GM12878 (cell line): Measurements from ENCODE around the gene RUBCNL. TPM values are rescaled to one million over a fixed set of nuclear protein-coding genes. Genes with fewer than 3 reads are reported as not detected.

Source experiments
- ATAC-seq: fragments of 200-7000 bp; cut with Tn5 transposase; 3 replicates; pipeline ENCODE4 v1.9.1; 2020; ENCODE audit warnings: mild to moderate bottlenecking, moderate library complexity
- BruUV-seq: library from RNA; stranded (reverse); fragments of 400-500 nt; replicated peaks from 2 replicates; lab custom pipeline; 2021; lab: Mats Ljungman, UMichigan
- CTCF ChIA-PET: fragments of 300-600 bp; sonication (Branson Sonifier 250); formaldehyde crosslinking; extraction: SDS; loops from one replicate; lab custom pipeline; 2021; ENCODE audit warnings: inconsistent platforms; lab: Yijun Ruan, JAX
- POLR2A ChIA-PET: fragments of 350-600 bp; formaldehyde crosslinking; extraction: SDS; loops from one replicate; lab custom pipeline; 2021; ENCODE audit warnings: inconsistent platforms; lab: Charles Lee
- RAD21 ChIA-PET: fragments of 300-600 bp; sonication (Branson Sonifier 250); formaldehyde crosslinking; loops from one replicate; lab custom pipeline; 2023; ENCODE audit warnings: antibody characterized with exemption; ENCODE audit not compliant: unreplicated experiment; lab: Charles Lee
- SMC1A ChIA-PET: fragments of 300-600 bp; sonication (Branson Sonifier 250); formaldehyde crosslinking; loops from one replicate; lab custom pipeline; 2023; ENCODE audit not compliant: unreplicated experiment, uncharacterized antibody; lab: Charles Lee
- DNase-seq: peaks from one replicate; pipeline ENCODE4 v3.0.0-alpha.2; 2011; ENCODE audit warnings: low read depth, low spot score
- FAIRE-seq: peaks from 3 replicates; lab custom pipeline; 2011; peaks lifted over from hg19 to GRCh38; lab: Jason Lieb, UNC
- H2AFZ ChIP-seq: 2 replicates; pipeline ENCODE4 v1.6.0; 2011; ENCODE audit warnings: low read depth, low read length, control low read depth; ENCODE audit not compliant: control insufficient read depth
- H3K27ac ChIP-seq: 2 replicates; pipeline ENCODE4 v1.5.1; 2011; ENCODE audit warnings: control low read depth; ENCODE audit not compliant: control insufficient read depth, insufficient read depth
- H3K27me3 ChIP-seq, 2 experiments: replicated peaks in 1 of 2; 2 replicates each; pipeline versions ENCODE4 v1.6.0 to v1.6.1; 2011; ENCODE audit warnings: low read length in 1 of 2; ENCODE audit not compliant: control insufficient read depth in 2 of 2, insufficient read depth in 2 of 2
- H3K36me3 ChIP-seq, 2 experiments: 2 replicates each; pipeline ENCODE4 v1.5.1; 2011; ENCODE audit warnings: low read length in 1 of 2; ENCODE audit not compliant: control insufficient read depth in 2 of 2, insufficient read depth in 2 of 2
- H3K4me1 ChIP-seq: 2 replicates; pipeline ENCODE4 v1.6.1; 2011; ENCODE audit warnings: mild to moderate bottlenecking, low read length, moderate library complexity, mixed read lengths; ENCODE audit not compliant: control insufficient read depth, insufficient read depth
- H3K4me2 ChIP-seq: 2 replicates; pipeline ENCODE4 v1.6.0; 2011; ENCODE audit warnings: control low read depth; ENCODE audit not compliant: control insufficient read depth, insufficient read depth
- H3K4me3 ChIP-seq: fragments of 200-600 bp; sonication (generic); 2 replicates; pipeline ENCODE4 v1.5.1; 2016
- H3K79me2 ChIP-seq: 2 replicates; pipeline ENCODE4 v1.6.0; 2011; ENCODE audit warnings: low read length; ENCODE audit not compliant: control insufficient read depth, insufficient read depth
- H3K9ac ChIP-seq: 2 replicates; pipeline ENCODE4 v1.8.0; 2011; ENCODE audit warnings: low read length, control low read depth, mixed read lengths; ENCODE audit not compliant: control insufficient read depth, insufficient read depth
- H3K9me3 ChIP-seq: replicated peaks from 3 replicates; pipeline ENCODE4 v1.5.1; 2011; ENCODE audit warnings: mild to moderate bottlenecking, low read length; ENCODE audit not compliant: control insufficient read depth, insufficient read depth
- H4K20me1 ChIP-seq: 2 replicates; pipeline ENCODE4 v1.6.0; 2011; ENCODE audit not compliant: control insufficient read depth, insufficient read depth
- CEBPZ ChIP-seq: fragments of 150-350 bp; IDR thresholded peaks from 2 replicates; pipeline ENCODE4 v1.6.1; 2016; ENCODE audit warnings: low read depth, low read length
- CHD2 ChIP-seq: IDR thresholded peaks from 2 replicates; pipeline ENCODE4 v1.6.1; 2011; ENCODE audit warnings: low read depth, low read length, improper control_type of control experiment, borderline replicate concordance
- CREB1 ChIP-seq: IDR thresholded peaks from 2 replicates; pipeline ENCODE4 v1.6.1; 2012; ENCODE audit warnings: low read depth, mild to moderate bottlenecking, inconsistent platforms
- FOXM1 ChIP-seq: IDR thresholded peaks from 2 replicates; pipeline ENCODE4 v1.6.1; 2012; ENCODE audit warnings: low read depth, mild to moderate bottlenecking, inconsistent platforms, low read length, moderate library complexity
- IRF3 ChIP-seq: fragments of 450-650 bp; IDR thresholded peaks from 2 replicates; pipeline ENCODE4 v1.6.1; 2014; ENCODE audit warnings: mild to moderate bottlenecking
- MTA2 ChIP-seq: fragments of 450-650 bp; IDR thresholded peaks from 2 replicates; pipeline ENCODE4 v1.6.1; 2016; ENCODE audit warnings: low read depth, mild to moderate bottlenecking, moderate library complexity
- NFIC ChIP-seq: IDR thresholded peaks from 2 replicates; pipeline ENCODE4 v1.6.1; 2012; ENCODE audit warnings: low read depth, mild to moderate bottlenecking, inconsistent platforms, low read length, moderate library complexity
- NFYB ChIP-seq: IDR thresholded peaks from 2 replicates; pipeline ENCODE4 v1.6.1; 2011; ENCODE audit warnings: low read depth, mild to moderate bottlenecking, low read length, improper control_type of control experiment, moderate library complexity; ENCODE audit not compliant: insufficient read depth
- POLR2AphosphoS5 ChIP-seq: IDR thresholded peaks from 2 replicates; pipeline ENCODE4 v1.6.1; 2011; ENCODE audit warnings: mild to moderate bottlenecking, low read length, inconsistent platforms
- PRDM15 ChIP-seq: fragments of 450-650 bp; formaldehyde crosslinking; IDR thresholded peaks from 2 replicates; pipeline ENCODE4 v1.4.0; 2020; ENCODE audit warnings: mild to moderate bottlenecking, moderate library complexity
- SIN3A ChIP-seq: IDR thresholded peaks from 2 replicates; pipeline ENCODE4 v1.6.1; 2012; ENCODE audit warnings: low read depth, low read length, improper control_type of control experiment
- STAT1 ChIP-seq: fragments of 450-650 bp; conservative IDR thresholded peaks from 2 replicates; pipeline ENCODE4 v1.6.1; 2014; ENCODE audit warnings: antibody characterized with exemption, mild to moderate bottlenecking
- WGBS: methylation state at CpG from one replicate; pipeline ENCODE4 v1.1.6; 2016; ENCODE audit warnings: low lambda C conversion rate; ENCODE audit not compliant: insufficient replicate concordance, insufficient coverage; ENCODE audit errors: missing lambda C conversion rate; 5-methylcytosine and 5-hydroxymethylcytosine counted together
- in situ Hi-C: fragments of 300-500 bp; cut with MboI; formaldehyde crosslinking; loops from 9 replicates; pipeline ENCODE4 v1.14.3; 2018; ENCODE audit warnings: mixed read lengths
- intact Hi-C: fragments of 100-400 bp; cut with micrococcal nuclease; formaldehyde crosslinking; loops from one replicate; pipeline ENCODE4 v1.14.2; 2022; ENCODE audit not compliant: unreplicated experiment
- polyA plus RNA-seq, 11 experiments: library from polyadenylated mRNA; depleted of rRNA in 4 of 11; unstranded in 6 of 11; stranded (reverse) in 5 of 11; fragments of >200 nt; fragmentation: Nextera tagmentation in 4 of 11; fragmentation: Illumina TruSeq in 1 of 11; extraction: Ambion mirVana in 4 of 11; extraction: Trizol in 1 of 11; gene quantifications; 1 replicate in 1 of 11; 2 replicates in 10 of 11; pipeline versions ENCODE4 v1.2.1 to v1.2.3, GENCODE V29; 2011 to 2016; ENCODE audit warnings: inconsistent platforms in 2 of 11, missing spikeins in 2 of 11, low read depth in 1 of 11
- total RNA-seq, 4 experiments: library from RNA; depleted of rRNA in 3 of 4; stranded (reverse); fragments of >200 nt in 3 of 4; fragmentation: Illumina TruSeq in 1 of 4; extraction: Trizol in 1 of 4; gene quantifications; 2 replicates each; pipeline versions ENCODE4 v1.2.1 to v1.2.3, GENCODE V29; 2013 to 2021
- TF ChIP-seq, protein P1 (sequence below), 3 experiments: IDR thresholded peaks in 2 of 3; conservative IDR thresholded peaks in 1 of 3; 2 replicates each; pipeline ENCODE4 v1.5.1; 2011; ENCODE audit warnings: low read depth in 3 of 3, low read length in 3 of 3, mild to moderate bottlenecking in 3 of 3, control low read depth in 2 of 3, moderate library complexity in 2 of 3, inconsistent platforms in 1 of 3, mixed read lengths in 1 of 3; ENCODE audit not compliant: control insufficient read depth in 2 of 3, insufficient read depth in 1 of 3; ENCODE audit errors: extremely low read depth in 1 of 3

The RUBCNL gene
- total and polyA plus RNA-seq, 10 of the 15 experiments (the other 5 are each of a cell fraction or from before 2014, with no cell fraction given): 0.71 to 51.9 (median 38.2) TPM

DNA sequence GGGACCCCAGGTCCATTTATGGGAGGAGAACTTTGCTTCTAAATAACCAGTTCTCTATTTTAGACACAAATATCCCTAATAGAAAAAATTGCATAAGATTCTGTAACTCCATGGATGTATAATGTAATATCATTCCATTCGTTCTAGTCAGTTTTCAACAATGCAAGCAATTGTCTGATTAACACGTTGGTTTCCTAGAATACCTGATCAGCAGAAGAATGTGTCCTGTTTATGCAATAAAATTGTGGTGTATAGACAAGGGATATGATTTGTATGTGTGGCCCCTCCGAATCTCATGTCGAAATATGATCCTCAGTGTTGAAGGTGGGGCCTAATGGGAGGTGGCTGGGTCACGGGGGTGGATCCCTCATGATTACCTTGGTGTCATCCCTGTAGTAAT, 62.1 kb downstream of the RUBCNL start:
- DNase-seq (no peak), ATAC-seq (no peak), FAIRE-seq (no peak)
- H3K9me3 ChIP-seq: no peaks in the 10 kb centered on the region
- WGBS: 46% methylated on average over 5 of the region's 5 CpGs
- H3K27me3 ChIP-seq: no peaks in the 10 kb centered on the region
- H3K4me3 ChIP-seq: no peak overlapping the region
- no peaks in the 10 kb centered on the region for H3K79me2 ChIP-seq
- POLR2A ChIA-PET: no interaction called here
- H3K9ac ChIP-seq: no peak overlapping the region
- no peak overlapping the region for H3K4me2 ChIP-seq
- H2AFZ ChIP-seq: no peak overlapping the region
- RAD21 ChIA-PET: no interaction called here
- H4K20me1 ChIP-seq: no peaks in the 10 kb centered on the region
- SMC1A ChIA-PET: no interaction called here
- in situ Hi-C loops (no loop called here), intact Hi-C loops (loop anchor here (5.0 to 10.0 kb wide), 3 partner anchors 130 to 813 kb away; no protein-coding TSS in a partner anchor)
- no peaks in the 10 kb centered on the region for H3K36me3 ChIP-seq
- H3K27ac ChIP-seq: no peak overlapping the region
- H3K4me1 ChIP-seq: no peaks in the 10 kb centered on the region
- BruUV-seq: no TSS peak
- CTCF ChIA-PET: no interaction called here
- TF ChIP-seq CREB1 (no peak), PRDM15 (CRISPR knock-in tag) (no peak), MTA2 (no peak), NFYB (no peak), CEBPZ (no peak), SIN3A (no peak), FOXM1 (no peak), POLR2AphosphoS5 (no peak), CHD2 (no peak), IRF3 (no peak), NFIC (no peak), STAT1 (no peak)
- TF ChIP-seq, protein P1, sequence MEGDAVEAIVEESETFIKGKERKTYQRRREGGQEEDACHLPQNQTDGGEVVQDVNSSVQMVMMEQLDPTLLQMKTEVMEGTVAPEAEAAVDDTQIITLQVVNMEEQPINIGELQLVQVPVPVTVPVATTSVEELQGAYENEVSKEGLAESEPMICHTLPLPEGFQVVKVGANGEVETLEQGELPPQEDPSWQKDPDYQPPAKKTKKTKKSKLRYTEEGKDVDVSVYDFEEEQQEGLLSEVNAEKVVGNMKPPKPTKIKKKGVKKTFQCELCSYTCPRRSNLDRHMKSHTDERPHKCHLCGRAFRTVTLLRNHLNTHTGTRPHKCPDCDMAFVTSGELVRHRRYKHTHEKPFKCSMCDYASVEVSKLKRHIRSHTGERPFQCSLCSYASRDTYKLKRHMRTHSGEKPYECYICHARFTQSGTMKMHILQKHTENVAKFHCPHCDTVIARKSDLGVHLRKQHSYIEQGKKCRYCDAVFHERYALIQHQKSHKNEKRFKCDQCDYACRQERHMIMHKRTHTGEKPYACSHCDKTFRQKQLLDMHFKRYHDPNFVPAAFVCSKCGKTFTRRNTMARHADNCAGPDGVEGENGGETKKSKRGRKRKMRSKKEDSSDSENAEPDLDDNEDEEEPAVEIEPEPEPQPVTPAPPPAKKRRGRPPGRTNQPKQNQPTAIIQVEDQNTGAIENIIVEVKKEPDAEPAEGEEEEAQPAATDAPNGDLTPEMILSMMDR (IDR thresholded peaks at IDR 0.05 in 2 of 3, conservative IDR thresholded peaks at IDR 0.05 in 1 of 3; ENCODE audit: control insufficient read depth in 2 of 3, extremely low read depth in 1 of 3, insufficient read depth in 1 of 3, low read depth in 3 of 3, low read length in 3 of 3): no peak
